H1 (cell line): ENCODE measurements around the gene GRIA2.

Experiments used
- BRCA1 ChIP-seq: IDR thresholded peaks from 2 replicates; pipeline ENCODE4 v1.6.1; 2012; ENCODE audit warnings: low read depth, low read length, improper control_type of control experiment
- CHD2 ChIP-seq: IDR thresholded peaks from 2 replicates; pipeline ENCODE4 v1.6.1; 2012; ENCODE audit warnings: low read length, improper control_type of control experiment
- POLR2AphosphoS5 ChIP-seq: IDR thresholded peaks from 2 replicates; pipeline ENCODE4 v1.6.1; 2011; ENCODE audit warnings: low read depth, low read length
- RNF2 ChIP-seq: fragments of 200-900, 300-1000 bp; sonication (generic); IDR thresholded peaks from 2 replicates; pipeline ENCODE4 v1.7.1; 2016; ENCODE audit warnings: borderline replicate concordance, low read depth, mild to moderate bottlenecking, antibody characterized with exemption, low read length; ENCODE audit not compliant: poor library complexity, severe bottlenecking; ENCODE audit errors: missing control alignments
- RXRA ChIP-seq: IDR thresholded peaks from 2 replicates; pipeline ENCODE4 v1.6.1; 2011; ENCODE audit warnings: low read depth, mild to moderate bottlenecking, low read length, moderate library complexity; ENCODE audit not compliant: insufficient read depth
- TF ChIP-seq, protein P1 (sequence below): IDR thresholded peaks from 2 replicates; pipeline ENCODE4 v1.6.1; 2012; ENCODE audit warnings: low read length, inconsistent platforms
- TF ChIP-seq, protein P2 (sequence below), 3 experiments: IDR thresholded peaks; 1 replicate in 2 of 3; 2 replicates in 1 of 3; pipeline versions ENCODE4 v1.5.1 to v1.6.1; 2011; ENCODE audit warnings: low read length in 3 of 3, mild to moderate bottlenecking in 3 of 3, inconsistent platforms in 2 of 3, low read depth in 1 of 3, moderate library complexity in 1 of 3; ENCODE audit not compliant: insufficient read depth in 1 of 3; ENCODE audit errors: control extremely low read depth in 1 of 3

DNA sequence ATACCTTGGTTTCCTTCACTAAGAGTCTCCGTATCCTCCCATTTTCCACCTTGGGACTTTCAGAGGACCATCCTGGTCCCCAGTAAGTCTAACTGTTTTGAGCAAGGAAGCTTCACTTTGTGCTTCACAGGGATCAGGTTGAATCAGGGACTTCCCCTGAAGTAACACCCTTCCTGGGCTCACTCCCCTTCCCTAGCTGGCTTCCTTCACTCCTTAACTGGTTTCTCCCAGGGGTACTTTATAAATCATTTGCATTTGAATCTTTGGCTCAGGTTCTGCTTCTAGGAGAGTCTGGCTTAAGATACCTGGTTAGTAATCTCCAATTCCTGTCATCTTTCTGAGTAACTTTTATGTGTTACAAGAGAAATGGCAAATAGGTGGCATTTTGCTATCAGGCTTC, 24.5 kb upstream of the GRIA2 start:
- TF ChIP-seq CHD2 (no peak), RXRA (no peak), POLR2AphosphoS5 (no peak), BRCA1 (no peak), RNF2 (no peak)
- TF ChIP-seq, protein P1, sequence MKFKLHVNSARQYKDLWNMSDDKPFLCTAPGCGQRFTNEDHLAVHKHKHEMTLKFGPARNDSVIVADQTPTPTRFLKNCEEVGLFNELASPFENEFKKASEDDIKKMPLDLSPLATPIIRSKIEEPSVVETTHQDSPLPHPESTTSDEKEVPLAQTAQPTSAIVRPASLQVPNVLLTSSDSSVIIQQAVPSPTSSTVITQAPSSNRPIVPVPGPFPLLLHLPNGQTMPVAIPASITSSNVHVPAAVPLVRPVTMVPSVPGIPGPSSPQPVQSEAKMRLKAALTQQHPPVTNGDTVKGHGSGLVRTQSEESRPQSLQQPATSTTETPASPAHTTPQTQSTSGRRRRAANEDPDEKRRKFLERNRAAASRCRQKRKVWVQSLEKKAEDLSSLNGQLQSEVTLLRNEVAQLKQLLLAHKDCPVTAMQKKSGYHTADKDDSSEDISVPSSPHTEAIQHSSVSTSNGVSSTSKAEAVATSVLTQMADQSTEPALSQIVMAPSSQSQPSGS: no peak
- TF ChIP-seq, protein P2, sequence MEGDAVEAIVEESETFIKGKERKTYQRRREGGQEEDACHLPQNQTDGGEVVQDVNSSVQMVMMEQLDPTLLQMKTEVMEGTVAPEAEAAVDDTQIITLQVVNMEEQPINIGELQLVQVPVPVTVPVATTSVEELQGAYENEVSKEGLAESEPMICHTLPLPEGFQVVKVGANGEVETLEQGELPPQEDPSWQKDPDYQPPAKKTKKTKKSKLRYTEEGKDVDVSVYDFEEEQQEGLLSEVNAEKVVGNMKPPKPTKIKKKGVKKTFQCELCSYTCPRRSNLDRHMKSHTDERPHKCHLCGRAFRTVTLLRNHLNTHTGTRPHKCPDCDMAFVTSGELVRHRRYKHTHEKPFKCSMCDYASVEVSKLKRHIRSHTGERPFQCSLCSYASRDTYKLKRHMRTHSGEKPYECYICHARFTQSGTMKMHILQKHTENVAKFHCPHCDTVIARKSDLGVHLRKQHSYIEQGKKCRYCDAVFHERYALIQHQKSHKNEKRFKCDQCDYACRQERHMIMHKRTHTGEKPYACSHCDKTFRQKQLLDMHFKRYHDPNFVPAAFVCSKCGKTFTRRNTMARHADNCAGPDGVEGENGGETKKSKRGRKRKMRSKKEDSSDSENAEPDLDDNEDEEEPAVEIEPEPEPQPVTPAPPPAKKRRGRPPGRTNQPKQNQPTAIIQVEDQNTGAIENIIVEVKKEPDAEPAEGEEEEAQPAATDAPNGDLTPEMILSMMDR (IDR thresholded peaks at IDR 0.05; ENCODE audit: control extremely low read depth in 1 of 3, insufficient read depth in 1 of 3, low read depth in 1 of 3, low read length in 3 of 3): no peak
